ENCODE results near the gene ISY1. TPM values are rescaled to one million over a fixed set of nuclear protein-coding genes. Genes with fewer than 3 reads are reported as not detected.
"Not testable (repeated sequence)": the region's sequence is repeated elsewhere in the genome, so short reads cannot be mapped to it uniquely, and the experiment has no call there.

The ISY1 gene
- 24.9 TPM for total RNA-seq

GRCh38 chr3:129160891-129161859 is at the start of gene ISY1:
TSS of gene ISY1 (minus strand) at chr3:129161063. CDS start at chr3:129160975, 88 bp downstream.
- ATAC-seq, result peak; percentile 86

- ATAC-seq, result no peak
Observed at GRCh38 chr3:129207479-129207878, 46.6 kb upstream of the ISY1 start.

DNA sequence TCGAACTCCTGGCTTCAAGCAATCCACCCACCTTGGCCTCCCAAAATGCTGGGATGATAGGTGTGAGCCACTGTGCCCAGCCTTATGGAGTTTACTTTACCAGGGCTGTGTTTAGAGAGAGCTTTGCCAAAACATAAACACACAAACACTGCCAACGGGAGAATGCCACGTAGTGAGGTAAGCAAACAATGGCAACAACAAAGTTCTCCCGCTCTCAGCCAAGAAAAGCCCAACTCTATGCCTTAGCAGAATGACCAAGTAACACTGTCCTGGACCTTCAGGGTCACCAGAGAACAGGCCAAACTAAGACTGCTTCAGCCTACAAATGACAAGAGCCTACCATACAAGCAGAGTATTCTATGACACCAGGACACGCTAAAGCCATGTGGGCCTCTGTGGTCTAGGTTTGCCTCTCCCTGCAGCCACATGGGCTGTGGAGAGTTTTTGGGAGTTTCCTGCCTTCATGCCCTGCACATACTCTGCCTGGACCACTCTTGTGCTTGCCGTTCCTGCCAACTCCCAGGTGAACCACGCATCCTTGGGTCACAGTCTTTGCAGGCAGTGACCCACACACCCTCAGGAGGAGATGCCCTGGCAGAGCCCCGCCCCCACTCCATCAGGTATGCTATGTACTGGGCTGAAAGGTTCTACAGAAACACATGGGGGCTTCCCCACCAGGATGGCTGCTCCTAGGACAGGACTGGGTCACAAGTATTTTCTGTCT is 44.4 kb upstream of the ISY1 start:
- no peak for ATAC-seq

- ATAC-seq, result no peak
Observed at GRCh38 chr3:129204473-129204872, 43.6 kb upstream of the ISY1 start.

DNA sequence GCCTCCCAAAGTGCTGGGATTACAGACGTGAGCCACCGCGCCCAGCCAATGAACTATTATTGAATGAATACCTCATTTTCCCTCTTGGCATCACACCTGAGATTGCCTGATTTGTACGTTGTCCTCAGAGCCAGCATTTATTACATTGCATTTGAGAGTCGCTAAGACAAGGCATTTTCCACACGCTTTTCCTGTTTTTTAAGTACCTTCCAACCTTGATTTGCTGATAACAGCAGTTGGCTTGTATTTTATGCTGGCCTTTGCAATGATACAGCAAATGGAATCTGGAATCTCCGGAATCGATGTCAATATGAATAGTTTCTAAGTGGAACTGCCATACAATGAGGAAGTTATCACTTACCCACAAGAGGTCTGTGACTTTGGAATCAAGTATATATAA is 38.5 kb upstream of the ISY1 start:
- ATAC-seq, result no peak

DNA sequence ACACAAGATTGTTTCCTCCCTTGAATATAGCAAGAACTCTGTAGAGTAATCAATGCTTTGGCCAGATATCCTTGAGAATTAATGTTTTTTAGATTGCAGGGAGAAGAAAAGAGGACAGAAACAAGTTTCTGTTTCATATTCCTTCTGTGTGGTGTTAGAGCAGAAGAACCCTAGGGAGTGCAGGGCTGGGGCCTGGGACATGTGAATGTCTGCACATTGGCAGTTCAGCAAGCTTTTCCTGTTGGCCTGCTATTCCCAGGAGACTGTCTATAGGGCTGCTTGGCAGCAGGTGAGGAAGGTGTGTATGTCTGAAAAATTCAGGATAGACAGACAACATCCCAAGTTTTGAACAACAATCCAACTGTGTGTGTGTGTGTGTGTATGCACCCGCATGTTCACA is 36.5 kb upstream of the ISY1 start:
- peak; percentile 89 for ATAC-seq

DNA sequence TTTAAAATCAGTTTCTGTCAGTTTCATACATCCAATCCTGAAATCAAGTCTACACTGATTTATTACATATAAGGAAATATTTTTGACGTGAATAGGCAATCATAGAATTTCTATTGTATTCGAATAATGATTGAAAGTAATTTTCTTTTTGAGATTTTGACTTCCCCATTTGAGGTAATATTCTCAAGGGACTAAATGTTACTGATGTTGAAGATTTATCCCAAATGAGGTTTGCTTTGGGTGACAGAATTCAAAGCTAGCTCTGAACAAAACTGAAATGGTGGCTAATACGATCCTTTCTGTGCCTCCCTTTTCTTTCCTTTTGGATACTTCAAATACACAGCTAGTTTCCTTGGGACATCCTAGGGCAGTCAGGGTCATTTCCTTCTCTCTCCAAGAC is 35.7 kb upstream of the ISY1 start:
- no peak for ATAC-seq

- ATAC-seq, result peak; percentile 87
Observed at GRCh38 chr3:129195731-129196256, 34.9 kb upstream of the ISY1 start.

DNA sequence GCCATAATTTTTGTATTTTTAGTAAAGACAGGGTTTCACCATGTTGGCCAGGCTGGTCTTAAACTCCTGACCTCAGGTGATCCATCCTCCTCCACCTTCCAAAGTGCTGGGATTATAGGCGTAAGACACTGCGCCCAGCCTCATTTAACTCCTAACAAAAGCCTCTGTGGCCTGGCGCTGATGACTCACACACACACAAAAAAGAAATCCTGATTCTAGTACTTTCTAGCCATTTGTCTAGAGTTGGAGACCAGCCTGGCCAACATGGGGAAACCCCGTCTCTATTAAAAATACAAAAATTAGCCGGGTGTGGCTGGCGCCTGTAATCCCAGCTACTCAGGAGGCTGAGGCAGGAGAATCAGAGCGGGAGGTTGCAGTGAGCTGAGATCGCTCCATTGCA is 28.9 kb upstream of the ISY1 start:
- ATAC-seq, result peak; percentile 77

- ATAC-seq, result no peak
Observed at GRCh38 chr3:129187857-129188256, 27.0 kb upstream of the ISY1 start.

DNA sequence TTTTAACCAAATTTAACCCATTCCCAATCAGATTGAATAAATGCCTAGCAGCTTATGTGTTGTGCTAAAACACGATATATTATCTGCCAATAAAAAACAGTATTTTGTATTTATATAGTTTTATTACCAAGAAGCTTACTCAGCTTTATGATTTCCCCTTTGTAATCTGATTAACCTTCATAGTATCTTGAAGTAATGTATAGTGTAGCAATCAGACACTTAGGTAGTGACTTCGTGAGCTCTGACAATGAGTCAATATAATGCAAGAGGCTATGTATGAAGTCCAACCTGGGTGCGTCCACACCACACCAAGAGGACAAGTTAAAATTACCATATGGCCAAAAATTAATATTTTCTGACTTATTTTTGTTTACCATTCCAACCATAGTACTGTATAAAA is 24.9 kb upstream of the ISY1 start:
- ATAC-seq, result no peak

DNA sequence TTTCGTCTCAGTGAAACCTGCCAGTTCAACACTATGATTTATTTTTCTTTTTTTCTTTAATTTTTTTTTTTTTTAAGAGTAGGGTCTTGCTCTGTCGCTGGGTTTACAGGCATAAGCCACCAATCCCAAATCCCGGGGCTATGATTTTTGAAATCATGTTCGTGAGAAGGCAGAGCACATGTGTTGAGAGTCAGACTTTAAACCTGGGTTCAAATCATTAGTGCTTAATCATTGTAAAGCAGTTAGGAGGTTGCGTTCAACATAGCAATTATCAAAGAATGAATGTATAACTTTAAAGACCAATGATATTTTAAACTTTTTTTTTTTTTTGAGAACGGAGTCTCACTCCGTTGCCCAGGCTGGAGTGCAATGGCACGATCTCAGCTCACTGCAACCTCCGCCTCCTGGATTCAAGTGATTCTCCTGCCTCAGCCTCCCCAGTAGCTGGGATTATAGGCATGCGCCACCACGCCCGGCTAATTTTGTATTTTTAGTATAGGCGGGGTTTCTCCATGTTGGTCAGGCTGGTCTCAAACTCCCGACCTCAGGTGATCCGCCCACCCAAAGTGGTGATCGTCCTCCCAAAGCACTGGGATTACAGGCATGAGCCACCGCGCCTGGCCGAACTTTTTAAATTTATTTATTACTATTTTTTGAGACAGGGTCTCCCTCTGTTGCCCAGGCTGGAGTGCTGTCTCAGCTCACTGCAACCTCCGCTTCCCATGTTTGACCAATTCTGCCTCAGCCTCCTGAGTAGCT is 24.1 kb upstream of the ISY1 start:
- not testable (repeated sequence) for ATAC-seq

DNA sequence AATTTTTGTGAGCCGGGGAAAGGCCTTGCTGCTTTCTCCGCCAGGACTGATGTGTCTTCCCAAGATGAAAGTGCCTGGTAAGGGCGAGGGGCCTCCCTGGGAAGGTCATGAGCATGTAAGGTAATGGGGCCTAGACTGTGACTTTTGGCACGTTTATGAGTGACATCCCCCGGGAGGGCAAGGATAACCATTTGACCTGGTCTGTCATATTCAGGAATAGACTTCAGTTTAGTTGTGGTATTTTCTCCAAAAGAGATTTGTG is 23.5 kb upstream of the ISY1 start:
- no peak for ATAC-seq

DNA sequence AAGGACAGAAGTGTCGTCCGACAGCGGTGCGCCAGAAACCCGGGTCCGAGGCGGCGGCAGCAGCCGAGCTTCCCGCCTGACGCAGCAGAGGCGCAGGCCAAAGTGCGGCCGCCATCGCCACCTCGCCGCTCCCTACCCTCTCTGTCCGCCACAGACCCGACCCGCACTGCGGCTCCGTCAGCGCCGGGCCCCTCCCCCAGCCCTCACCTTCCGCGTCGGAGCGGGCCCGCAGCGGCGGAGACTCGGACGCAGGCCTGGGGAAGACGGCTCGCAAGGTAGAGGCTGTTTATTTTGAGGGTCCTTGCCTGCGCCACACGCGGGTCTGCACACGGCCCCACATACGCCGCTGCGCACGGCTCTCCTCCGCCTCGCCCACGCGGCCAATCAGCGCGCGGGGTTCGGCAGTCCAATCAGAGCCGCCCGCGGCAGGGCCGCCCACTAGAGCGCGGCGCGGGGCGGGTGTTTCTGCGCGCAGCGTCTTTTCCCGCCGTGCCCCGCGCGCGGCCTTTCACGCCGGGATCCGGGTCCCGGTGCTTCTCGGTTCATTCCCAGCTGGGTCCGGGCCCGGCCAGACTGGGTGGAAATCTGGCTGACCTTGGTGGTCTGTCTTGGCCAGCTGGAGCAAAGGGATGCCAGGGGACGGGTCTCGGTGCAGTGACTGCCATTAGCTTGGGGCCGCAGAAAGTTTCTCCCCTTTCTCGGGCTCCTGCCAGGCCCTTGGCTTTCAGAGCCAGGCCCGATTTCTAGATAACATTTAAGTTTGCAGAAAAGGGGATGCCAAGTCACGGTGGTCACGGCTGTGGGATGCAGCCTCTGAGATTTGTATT is 22.9 kb upstream of the ISY1 start, which contains the start of gene CNBP:
Gene CNBP (minus strand): TSS at position 328 of the 827 bp plus-strand sequence. CDS start 12,139 bp downstream, outside the sequence.
- peak; percentile 99 for ATAC-seq

DNA sequence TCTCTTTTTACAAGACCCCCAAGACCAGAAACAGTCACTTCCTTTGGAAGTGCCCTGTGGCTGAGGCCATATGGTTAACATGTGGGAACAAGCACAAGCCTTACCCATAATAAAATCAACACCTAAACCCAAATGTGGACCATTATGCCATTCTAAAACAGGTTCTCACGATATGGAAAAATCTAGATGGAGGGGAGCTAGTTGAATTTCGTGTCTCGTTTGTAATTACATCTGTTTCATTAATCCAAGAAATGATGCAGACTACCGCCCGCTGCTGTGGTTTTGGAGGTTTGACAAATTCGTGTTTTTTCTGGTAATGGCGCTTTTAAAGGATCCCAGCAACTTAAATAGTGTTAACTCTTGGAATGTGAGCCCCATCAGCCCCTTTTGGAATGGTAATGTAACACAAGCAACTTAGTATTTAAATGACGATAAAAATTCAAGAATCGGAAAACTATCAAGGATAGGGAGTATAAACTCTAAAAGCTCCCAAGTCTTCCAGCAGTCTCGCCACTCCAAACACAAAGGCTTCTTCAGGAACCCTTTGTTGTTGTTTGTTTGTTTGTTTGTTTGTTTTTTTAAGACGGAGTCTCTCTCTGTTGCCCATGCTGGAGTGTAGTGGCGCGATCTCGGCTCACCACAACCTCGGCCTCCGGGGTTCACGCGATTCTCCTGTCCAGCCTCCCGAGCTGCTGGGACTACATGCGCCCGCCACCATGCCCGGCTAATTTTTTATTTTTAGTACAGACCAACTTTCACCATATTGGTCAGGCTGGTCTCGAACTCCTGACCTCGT is 21.7 kb upstream of the ISY1 start:
- ATAC-seq, result no peak

GRCh38 chr3:129181819-129182218 is 21.0 kb upstream of the ISY1 start:
- no peak for ATAC-seq

DNA sequence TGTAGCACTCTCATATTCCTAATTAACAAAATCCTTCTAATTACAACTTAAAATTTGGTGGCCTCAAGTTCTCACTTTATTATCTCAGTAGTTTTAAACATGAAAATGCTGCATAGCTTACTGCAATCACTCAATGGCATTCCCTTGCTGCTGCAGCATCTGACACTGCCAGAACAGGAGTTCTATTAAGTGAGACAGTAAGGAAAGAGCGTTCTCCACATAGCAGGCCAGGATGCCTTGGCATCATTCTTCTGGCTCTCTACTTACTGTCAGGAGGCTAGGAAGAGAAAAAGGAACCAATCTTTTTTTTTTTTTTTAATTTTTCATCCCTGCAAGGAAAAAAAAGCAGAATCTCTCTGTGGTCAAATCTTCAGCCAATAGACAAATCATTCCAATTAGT is 19.6 kb upstream of the ISY1 start:
- no peak for ATAC-seq

DNA sequence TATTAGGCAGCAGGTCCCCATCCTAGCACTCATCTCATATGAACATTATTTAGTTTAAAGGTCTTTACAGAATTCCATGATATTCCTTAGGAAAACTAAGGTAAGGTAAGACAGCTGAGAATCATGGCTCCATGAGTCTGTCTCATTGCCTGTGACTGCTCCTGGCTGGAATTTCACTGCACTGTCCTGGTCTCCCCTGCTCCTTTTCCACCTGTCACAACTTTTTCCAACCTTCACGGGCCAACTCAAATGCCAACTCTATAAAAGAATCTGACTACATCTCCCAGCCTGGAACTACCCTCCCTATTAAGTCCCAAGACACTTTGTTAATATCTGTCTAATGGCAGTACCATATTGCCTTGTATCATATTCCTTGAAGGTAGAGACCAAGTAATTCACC is 15.2 kb upstream of the ISY1 start:
- no peak for ATAC-seq

- ATAC-seq, result no peak
Observed at GRCh38 chr3:129173725-129174124, 12.9 kb upstream of the ISY1 start.

- ATAC-seq, result no peak
Observed at GRCh38 chr3:129173206-129173605, 12.3 kb upstream of the ISY1 start.

Measured in esophagus mucosa (tissue), 1 donor.